Ascending aorta (tissue), 2 donors: Measurements from ENCODE around the gene OR51B2. TPM values are rescaled to one million over a fixed set of nuclear protein-coding genes. Genes with fewer than 3 reads are reported as not detected.

ENCODE experiments used
- DNase-seq, 2 donors: peaks; one replicate each; pipeline ENCODE4 v3.0.0-alpha.2; 2019; ENCODE audit warnings: low spot score in 2 of 2
- H3K27ac ChIP-seq, 2 donors: fragments of 200-600 bp; sonication (generic); one replicate each; pipeline ENCODE4 v1.5.1; 2016 to 2017; ENCODE audit warnings: mild to moderate bottlenecking in 1 of 2
- H3K27me3 ChIP-seq: fragments of 200-600 bp; sonication (generic); one replicate; pipeline ENCODE4 v1.5.1; 2017
- H3K36me3 ChIP-seq, 2 donors: fragments of 200-600 bp; sonication (generic); one replicate each; pipeline ENCODE4 v1.5.1; 2016
- H3K4me1 ChIP-seq, 2 donors: fragments of 200-600 bp; sonication (generic); one replicate each; pipeline ENCODE4 v1.5.1; 2016 to 2017; ENCODE audit warnings: mild to moderate bottlenecking in 1 of 2
- H3K4me3 ChIP-seq, 2 donors: fragments of 200-600 bp; sonication (generic); one replicate each; pipeline ENCODE4 v1.5.1; 2016 to 2017; ENCODE audit warnings: mild to moderate bottlenecking in 1 of 2
- H3K9me3 ChIP-seq, 2 donors: fragments of 200-600 bp; sonication (generic); one replicate each; pipeline ENCODE4 v1.5.1; 2016
- intact Hi-C: fragments of 100-400 bp; cut with DNase I; formaldehyde crosslinking; loops from one replicate; pipeline ENCODE4 v1.15.1; 2023
- total RNA-seq: library from RNA; depleted of rRNA; stranded (reverse); fragments of >200 nt; gene quantifications from one replicate; pipeline ENCODE4 v1.1.0, GENCODE V29; 2016
- TF ChIP-seq, protein P1 (sequence below), 3 experiments: fragments of 200-600 bp in 2 of 3; fragments of 450-650 bp in 1 of 3; sonication (generic) in 2 of 3; IDR thresholded peaks; one replicate each; pipeline ENCODE4 v1.5.1; 2016 to 2019; ENCODE audit warnings: antibody characterized with exemption in 3 of 3, mild to moderate bottlenecking in 1 of 3, moderate library complexity in 1 of 3

OR51B2 gene
- total RNA-seq, 1 donor from 2014 or later = not detected

DNA sequence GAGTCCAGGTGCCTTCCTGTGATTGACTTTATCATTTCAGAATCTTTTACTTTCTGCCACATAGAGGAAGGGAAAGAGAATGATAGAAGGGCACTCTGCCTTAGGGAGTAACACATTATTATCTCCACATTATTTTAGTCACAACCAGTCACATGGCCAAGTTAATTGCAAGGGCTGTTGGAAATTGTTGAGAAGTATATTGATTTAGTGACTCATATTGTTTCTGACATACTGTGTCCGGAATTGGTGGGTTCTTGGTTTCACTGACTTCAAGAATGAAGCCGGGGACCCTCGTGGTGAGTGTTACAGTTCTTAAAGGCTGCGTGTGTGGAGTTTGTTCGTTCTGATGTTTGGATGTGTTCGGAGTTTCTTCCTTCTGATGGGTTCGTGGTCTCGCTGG lies 31.1 kb downstream of the OR51B2 start:
- intact Hi-C loops = no loop called here
- no peak overlapping the region for H3K4me3 ChIP-seq
- no peaks in the 10 kb centered on the region for H3K9me3 ChIP-seq
- H3K4me1 ChIP-seq = no peaks in the 10 kb centered on the region
- no peaks in the 10 kb centered on the region for H3K36me3 ChIP-seq
- TF ChIP-seq, protein P1, sequence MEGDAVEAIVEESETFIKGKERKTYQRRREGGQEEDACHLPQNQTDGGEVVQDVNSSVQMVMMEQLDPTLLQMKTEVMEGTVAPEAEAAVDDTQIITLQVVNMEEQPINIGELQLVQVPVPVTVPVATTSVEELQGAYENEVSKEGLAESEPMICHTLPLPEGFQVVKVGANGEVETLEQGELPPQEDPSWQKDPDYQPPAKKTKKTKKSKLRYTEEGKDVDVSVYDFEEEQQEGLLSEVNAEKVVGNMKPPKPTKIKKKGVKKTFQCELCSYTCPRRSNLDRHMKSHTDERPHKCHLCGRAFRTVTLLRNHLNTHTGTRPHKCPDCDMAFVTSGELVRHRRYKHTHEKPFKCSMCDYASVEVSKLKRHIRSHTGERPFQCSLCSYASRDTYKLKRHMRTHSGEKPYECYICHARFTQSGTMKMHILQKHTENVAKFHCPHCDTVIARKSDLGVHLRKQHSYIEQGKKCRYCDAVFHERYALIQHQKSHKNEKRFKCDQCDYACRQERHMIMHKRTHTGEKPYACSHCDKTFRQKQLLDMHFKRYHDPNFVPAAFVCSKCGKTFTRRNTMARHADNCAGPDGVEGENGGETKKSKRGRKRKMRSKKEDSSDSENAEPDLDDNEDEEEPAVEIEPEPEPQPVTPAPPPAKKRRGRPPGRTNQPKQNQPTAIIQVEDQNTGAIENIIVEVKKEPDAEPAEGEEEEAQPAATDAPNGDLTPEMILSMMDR (IDR thresholded peaks at IDR 0.05) = no peak
- no peak overlapping the region for H3K27ac ChIP-seq
- H3K27me3 ChIP-seq = no peaks in the 10 kb centered on the region
- no peak for DNase-seq

DNA sequence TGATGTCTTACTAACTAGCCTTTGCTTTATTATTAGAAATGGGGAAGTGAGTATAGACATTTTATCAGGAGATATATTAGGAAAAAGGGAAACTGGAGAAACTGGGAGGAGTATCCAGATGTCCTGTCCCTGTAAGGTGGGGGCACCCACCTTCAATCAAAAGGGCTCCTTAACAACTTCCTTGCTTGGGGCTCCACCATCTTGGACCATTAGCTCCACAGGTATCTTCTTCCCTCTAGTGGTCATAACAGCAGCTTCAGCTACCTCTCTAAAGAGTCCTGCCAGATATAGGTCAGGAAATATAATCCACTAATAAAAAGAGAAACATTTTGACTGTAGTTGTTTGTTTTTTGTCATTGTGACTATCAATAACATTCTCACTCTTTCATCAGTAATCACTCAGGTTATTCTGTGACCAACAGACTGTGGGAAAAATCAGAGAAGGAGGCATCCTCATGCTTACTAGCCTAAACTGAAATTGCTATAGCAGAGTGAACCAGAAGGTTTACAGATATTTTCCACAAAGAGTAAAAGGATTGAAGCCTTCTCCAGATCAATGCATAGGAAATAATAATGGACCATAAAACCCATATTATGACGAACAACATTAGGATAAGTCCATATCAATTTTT lies 32.8 kb downstream of the OR51B2 start:
- H3K36me3 ChIP-seq = no peaks in the 10 kb centered on the region
- TF ChIP-seq, protein P1 (IDR thresholded peaks at IDR 0.05) = no peak
- H3K27me3 ChIP-seq = no peaks in the 10 kb centered on the region
- no peaks in the 10 kb centered on the region for H3K4me1 ChIP-seq
- H3K4me3 ChIP-seq = no peak overlapping the region
- intact Hi-C loops = no loop called here
- no peak for DNase-seq
- no peaks in the 10 kb centered on the region for H3K9me3 ChIP-seq
- H3K27ac ChIP-seq = no peak overlapping the region

DNA sequence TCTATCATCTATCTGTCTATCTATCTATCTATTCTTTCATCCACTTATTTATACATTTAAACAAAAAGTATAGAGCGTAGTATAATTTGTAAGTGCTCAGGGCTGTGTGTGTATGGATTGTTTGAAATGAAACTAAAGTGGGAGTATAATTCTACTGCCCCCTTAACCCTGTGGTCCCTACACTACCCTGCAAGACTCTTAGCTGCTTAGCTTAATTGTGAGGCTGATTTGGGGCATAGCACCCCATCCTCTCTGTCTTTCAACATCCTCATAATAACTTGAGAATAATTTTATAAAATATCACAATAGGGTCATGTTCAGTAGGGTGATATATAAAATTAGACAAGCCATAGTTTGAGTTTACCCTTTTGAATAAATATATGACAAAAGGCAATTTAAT lies 34.0 kb downstream of the OR51B2 start:
- H3K9me3 ChIP-seq = no peaks in the 10 kb centered on the region
- no peak overlapping the region for H3K27ac ChIP-seq
- DNase-seq = no peak
- no peaks in the 10 kb centered on the region for H3K4me1 ChIP-seq
- no peaks in the 10 kb centered on the region for H3K36me3 ChIP-seq
- TF ChIP-seq, protein P1 (IDR thresholded peaks at IDR 0.05) = no peak
- no peaks in the 10 kb centered on the region for H3K27me3 ChIP-seq
- no peak overlapping the region for H3K4me3 ChIP-seq
- intact Hi-C loops = no loop called here

DNA sequence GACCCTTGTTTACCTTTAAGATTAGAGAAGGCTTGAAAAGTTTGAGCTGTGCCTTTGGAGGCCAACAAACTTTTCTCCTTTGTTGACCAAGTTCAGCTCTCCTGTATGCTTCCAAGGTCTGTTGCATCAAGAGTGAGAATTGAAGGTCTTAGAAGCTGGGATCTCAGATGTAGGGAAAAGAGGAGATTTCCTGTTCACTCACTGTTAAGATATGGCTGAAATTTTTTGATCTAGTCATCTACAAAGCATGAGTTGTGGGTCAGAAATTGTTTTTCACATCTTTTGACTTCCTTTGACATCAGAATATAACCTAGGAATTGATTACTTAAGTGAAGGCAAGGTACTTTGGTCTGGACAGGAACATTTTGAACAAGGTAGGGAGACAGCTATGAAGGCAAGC lies 34.4 kb downstream of the OR51B2 start:
- Histone ChIP-seq H3K27ac (no peak overlapping the region), H3K9me3 (no peaks in the 10 kb centered on the region), H3K36me3 (no peaks in the 10 kb centered on the region), H3K27me3 (no peaks in the 10 kb centered on the region), H3K4me3 (no peak overlapping the region), H3K4me1 (no peaks in the 10 kb centered on the region)
- no peak for DNase-seq
- intact Hi-C loops = no loop called here
- TF ChIP-seq, protein P1 (IDR thresholded peaks at IDR 0.05) = no peak

DNA sequence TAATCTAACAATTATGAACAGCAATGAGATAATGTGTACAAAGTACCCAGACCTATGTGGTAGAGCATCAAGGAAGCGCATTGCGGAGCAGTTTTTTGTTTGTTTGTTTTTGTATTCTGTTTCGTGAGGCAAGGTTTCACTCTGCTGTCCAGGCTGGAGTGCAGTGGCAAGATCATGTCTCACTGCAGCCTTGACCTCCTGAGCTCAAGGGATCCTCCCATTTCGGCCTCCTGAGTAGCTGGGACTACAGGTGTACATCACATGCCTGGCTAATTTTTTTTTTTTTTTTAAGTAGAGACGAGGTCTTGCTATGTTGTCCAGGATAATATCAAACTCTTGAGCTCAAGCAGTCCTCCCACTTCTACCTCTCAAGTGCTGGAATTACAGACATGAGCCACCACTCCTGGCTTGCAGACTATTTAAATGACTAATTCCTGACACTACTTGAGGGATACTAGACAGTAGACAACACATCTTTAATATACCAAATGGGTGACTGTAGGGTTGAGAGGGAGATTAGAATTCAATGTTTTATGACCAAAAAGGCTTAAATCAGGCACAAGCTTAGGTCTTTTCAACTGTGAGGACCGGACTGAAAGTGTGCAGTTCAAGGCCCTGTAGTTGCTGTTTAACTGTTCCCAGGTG lies 35.1 kb downstream of the OR51B2 start:
- Histone ChIP-seq H3K9me3 (no peaks in the 10 kb centered on the region), H3K4me3 (no peak overlapping the region), H3K4me1 (no peaks in the 10 kb centered on the region), H3K27ac (no peak overlapping the region), H3K36me3 (no peaks in the 10 kb centered on the region), H3K27me3 (no peaks in the 10 kb centered on the region)
- no peak for DNase-seq
- TF ChIP-seq, protein P1 (IDR thresholded peaks at IDR 0.05) = no peak
- intact Hi-C loops = no loop called here
